Measurements from ENCODE around the gene DQX1.

DQX1 gene

DNA sequence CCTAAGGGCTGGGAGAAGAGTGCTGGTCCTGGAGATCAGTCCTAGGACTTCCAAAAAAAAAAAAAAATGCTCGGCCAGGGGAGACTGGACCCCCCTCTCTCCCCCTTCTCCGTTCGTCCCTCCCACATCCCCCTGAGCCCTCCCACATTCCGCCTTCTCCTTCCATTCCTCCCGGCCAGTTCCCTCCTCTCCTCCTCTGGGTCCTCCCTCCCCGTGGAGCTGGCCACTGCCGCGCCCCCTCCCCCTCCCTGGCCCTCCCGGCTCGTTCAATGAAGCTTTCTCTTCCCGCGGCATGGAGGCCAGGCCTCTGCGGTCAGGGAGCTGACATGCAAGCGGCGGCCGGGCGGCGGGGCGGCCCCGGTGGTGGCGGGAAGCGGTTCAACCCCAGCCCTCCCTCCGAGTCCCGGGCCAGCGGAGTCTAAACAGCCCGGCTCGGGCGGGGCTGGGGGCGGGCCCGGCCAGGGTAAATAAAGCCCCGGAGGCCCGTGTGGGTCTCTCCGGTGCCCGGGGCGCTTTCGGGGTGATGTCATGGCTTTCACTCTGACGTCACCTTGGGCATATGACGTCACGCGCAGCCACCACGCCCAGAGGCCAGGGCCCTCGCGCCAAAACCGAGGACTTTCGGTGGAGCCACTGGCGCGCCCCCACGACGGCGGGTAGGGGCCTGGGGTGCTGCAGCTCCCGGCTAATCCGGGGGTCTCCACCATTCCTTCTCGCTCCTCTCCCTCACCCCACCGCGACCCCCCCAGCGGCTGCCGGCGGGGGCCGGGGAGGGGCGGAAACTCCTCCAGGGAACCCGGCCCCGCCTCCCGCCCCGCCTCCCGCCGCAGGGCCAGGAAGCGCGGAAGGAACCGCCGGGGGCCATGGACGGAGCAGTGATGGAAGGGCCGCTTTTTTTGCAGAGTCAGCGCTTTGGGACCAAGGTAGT, 28.1 kb upstream of the DQX1 start, which contains the start of the genes DOK1 and LOXL3:
TSS of gene DOK1 (plus strand) at position 829 of the 928 bp plus-strand sequence. CDS start at position 864, 35 bp downstream.
TSS of gene LOXL3 (minus strand) at position 51 of the 928 bp plus-strand sequence. CDS start 1,308 bp downstream, outside the sequence.
- DNase-seq: peak; percentile 91

GRCh38 chr2:74552914-74553811, 27.1 kb upstream of the DQX1 start:
- DNase-seq: peak; percentile 65

DNA sequence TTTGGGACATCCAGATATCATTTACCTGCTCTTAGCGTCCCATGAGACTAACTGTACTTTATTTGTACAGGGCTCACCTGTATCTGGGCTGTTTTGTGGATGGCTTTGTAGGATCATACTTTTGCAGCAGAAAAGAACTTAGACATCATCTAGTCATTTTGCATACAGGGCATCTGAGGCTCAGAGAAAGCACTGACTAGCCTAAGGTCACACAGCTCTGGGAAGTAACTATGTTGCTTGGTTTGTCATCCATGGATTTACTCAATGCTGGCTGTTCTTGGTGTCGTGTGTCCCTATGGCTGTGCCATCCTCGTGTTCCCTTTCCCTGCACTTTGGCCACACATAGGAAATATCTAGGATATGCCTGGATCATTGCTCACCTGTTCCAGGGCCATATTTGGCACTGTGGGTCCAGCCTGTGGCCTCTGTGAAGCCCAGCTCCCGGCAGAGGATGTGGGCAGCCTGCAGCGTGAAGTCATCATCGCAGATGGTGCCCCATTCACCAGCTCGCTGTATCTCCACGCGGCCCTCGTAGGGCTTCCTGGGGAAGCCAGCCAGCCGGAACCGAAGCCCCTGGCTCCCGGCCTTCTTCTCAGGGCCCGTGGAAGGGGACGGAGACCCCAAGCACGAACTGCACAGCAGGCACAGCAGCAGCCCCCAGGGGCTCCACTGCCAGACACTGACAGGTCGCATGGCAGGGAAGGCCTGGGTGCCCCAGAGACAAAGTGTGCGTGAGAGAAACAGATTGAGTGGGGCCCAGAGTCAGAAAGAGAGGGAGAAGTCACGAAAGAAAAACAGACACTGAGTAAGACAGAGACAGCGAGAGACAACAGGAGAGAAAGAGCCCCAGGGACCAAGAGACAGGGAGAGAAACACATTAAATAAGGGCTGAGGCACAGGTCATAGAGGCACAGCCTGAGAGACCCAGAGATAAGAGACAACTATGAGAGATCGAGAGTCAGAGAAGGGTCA, 26.2 kb upstream of the DQX1 start:
- no peak for DNase-seq

GRCh38 chr2:74551530-74551929, 25.5 kb upstream of the DQX1 start:
- DNase-seq: no peak

- no peak for DNase-seq
Observed at GRCh38 chr2:74550231-74550630, 24.2 kb upstream of the DQX1 start.

DNA sequence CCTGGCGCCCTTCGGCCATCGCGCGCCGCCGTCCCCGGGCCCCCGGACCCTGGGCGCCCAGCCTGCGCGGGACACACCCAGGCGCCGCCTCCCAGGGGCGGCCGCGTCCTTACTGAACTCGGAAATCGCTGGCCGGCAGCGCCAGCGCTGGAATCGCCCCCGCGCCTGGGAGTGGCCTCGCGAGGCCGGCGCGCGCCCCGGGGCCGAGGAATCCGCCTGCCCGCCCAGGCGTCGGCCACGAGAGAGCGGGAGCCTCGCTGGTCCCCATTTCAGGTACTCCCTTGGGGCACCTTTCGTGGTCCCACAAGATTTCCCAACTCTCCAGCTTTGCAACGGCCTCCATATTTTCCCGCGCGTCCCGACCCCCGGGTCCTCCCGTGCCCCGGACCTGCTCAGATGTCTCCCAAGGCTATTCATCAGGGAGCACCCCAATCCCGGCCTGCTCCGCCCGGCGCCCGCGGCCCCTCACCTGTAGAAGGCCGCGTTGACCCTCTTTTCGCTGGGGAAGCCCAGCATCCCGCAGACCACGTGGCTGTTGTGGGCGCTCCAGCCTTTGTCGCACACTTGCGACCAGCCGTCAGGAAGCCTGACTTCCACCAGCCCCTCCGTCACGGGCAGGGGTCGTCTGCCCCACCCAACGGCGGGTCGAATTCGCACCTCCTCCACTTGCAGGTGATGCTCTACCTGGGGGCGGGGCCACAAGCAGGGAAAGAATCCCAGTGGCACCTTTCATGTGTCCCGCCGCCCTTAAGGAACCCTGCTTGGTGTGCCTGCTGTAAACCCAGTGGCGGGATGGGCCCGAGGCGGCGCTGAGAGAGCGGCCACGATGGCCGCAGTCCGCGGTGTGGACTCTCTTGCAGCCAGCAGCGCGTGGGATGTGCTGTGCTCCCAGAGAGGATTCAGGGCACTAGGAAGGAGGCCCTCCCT, 23.1 kb upstream of the DQX1 start:
- peak; percentile 83 for DNase-seq

- DNase-seq: peak; percentile 57
Observed at GRCh38 chr2:74548285-74548899, 22.4 kb upstream of the DQX1 start.

- no peak for DNase-seq
Observed at GRCh38 chr2:74546004-74546403, 20.0 kb upstream of the DQX1 start.

- peak; percentile 64 for DNase-seq
Observed at GRCh38 chr2:74544634-74545033, 18.6 kb upstream of the DQX1 start.

DNA sequence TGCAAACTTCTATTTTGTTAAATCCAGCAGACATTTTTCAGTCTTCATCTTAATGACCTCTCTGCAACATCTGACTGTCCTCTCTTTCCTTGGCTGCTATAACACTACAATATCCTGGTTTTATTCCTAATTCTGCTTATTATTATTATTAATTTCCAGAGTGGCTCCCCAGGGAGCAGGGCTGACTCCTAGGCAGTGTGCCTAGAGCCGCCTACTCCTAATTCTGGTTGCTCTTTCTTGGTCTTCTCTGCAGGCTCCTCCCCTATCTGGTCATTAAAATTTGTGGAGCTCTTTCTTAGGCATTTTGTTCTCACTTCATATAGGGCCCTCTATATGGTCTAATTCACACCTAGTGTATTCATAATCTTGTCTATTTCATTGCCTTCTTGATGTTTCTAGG, 16.9 kb upstream of the DQX1 start:
- no peak for DNase-seq

GRCh38 chr2:74540291-74540690, 14.3 kb upstream of the DQX1 start:
- DNase-seq: no peak

- no peak for DNase-seq
Observed at GRCh38 chr2:74538881-74539339, 12.9 kb upstream of the DQX1 start.

DNA sequence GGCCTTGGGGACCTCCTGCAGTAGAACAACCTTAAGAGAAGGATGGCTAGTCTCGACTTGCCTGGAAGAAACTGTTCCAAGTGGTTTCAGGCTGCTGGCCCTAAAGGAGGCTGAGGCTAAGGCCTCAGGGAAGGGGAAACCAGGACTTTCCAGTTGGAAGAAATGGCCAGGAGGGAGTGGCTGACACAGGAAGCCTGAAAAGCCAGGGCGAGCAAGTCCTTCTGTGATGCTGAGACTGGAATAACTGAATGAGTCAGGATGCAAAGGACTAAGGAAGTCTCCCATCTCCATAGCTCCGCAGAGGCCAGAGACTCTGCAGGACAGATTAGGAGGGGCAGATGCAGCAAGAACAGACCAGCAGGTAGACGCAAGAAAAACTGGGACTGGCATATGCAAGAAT, 11.1 kb upstream of the DQX1 start:
- no peak for DNase-seq

DNA sequence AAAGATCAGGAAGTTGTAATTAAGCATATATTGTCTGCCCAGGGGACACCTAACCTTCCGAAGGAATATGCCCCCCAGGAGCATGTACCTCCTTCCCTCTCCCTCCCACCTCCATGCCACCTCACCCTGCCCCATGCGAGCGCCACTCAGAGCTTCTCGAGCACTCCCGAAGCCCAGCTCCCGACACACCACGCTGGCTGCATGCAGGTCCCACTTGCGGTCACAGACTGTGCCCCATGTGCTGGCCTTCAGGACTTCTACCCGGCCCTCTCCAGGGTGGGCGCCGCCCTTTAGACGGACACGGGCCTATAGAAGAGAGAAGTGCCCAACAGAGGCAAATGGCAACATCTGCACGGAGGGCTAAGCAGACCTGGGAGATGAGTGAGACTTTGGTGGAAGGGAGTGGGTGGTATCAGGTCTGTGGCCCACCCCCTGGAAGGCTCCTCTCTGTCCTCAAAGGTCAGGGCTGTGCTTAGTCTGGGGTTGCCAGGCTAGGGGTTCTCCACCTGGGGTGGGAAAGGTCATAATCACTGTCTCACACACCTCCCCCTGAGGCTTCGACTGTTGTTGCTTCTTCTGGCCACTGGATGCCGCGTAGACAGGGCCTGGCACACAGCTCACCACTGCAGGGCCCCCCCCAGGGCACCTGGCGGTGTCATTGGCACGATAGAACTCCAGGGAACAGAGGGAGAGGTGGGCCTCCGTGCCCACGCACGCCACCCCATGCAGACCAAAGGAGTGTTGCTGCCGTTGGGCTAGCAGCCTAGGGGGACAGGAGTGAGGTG, 10.3 kb upstream of the DQX1 start:
- DNase-seq: no peak

DNA sequence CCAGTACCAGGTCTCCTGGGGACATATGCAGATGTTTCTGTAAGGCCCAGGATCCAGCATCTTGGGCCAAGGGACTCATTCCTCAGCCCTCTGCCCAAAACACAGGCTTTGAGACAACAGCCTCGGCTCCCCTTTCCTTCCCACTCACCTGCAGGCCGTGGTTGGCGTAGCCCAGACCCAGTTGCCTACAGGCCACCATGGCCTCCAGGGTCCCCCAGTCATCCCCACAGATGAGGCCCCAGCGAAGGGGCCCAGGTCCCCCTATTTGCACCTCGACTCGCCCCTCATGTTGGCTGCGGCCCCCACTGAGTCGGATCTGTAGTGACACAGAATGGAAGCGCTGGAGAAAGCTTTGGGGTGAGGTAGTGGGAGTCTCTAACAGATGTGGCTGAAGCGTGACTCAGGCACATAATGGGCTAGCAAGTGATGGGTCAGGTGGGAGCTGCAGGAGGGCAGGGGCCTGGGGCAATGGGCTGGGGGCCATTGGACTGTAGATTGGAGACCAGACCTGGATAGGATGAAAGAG, 9.5 kb upstream of the DQX1 start:
- no peak for DNase-seq

DNA sequence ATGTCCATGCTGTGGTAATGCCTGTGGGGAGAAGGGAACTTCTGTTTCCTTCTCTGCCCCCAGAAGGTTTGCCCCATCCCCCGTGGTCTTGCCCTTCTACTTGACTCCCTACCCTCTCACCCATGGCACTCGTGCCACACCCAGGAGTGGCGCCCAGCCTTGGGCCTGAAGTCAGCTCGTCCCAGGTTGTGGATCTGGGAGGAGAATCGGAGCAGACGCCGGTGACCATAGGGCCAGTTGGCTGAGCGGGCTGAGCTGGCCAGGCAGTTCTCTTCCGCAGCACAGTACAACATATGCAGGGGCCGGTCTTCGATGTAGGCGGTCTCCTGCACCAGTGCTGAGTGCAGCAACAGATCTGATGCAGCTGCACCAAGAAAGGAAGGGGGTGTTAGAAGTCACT, 8.4 kb upstream of the DQX1 start:
- DNase-seq: no peak

- no peak for DNase-seq
Observed at GRCh38 chr2:74533464-74533863, 7.4 kb upstream of the DQX1 start.

- peak; percentile 69 for DNase-seq
Observed at GRCh38 chr2:74532222-74532621, 6.2 kb upstream of the DQX1 start.

DNA sequence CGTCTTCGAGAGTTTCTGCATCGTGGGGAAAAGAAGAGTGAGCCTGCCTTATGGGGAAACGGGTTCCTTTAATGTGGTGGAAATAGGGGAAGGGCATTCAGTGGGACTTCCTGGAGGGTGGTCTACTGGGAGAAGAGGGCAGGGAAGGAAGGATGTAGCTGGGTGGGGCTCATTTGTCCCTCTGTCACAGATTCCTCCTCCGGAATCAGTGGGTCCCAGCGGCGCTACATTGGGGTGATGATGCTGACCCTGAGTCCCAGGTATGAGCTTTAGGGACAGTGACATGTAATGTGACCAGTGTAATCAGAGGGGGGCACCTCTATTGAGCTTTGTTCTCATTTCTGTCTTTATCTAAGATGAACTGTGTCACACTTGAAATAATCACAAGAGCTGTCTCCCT, 5.6 kb upstream of the DQX1 start:
- DNase-seq: no peak
